Neural cell (in vitro differentiated cells): ENCODE data around the gene DHX30. TPM values are rescaled to one million over a fixed set of nuclear protein-coding genes. Genes with fewer than 3 reads are reported as not detected.
"Not testable (repeated sequence)": the region's sequence is repeated elsewhere in the genome, so short reads cannot be mapped to it uniquely, and the experiment has no call there.

ENCODE experiments used
- H2AFZ ChIP-seq: fragments of 200-600, 300-800 bp; sonication (generic), shearing (Covaris generic); 2 replicates; pipeline ENCODE4 v1.6.0; 2014; ENCODE audit warnings: low read depth, mild to moderate bottlenecking, antibody characterized with exemption, low read length, moderate library complexity
- H3F3A ChIP-seq: fragments of 200-600 bp; shearing (Covaris generic); 2 replicates; pipeline ENCODE4 v1.6.1; 2016; ENCODE audit warnings: mild to moderate bottlenecking, moderate library complexity, mixed read lengths, antibody characterized with exemption, low read length; ENCODE audit not compliant: insufficient read depth, poor library complexity, severe bottlenecking
- H3K27ac ChIP-seq: fragments of 200-600, 300-800 bp; sonication (generic), shearing (Covaris generic); 2 replicates; pipeline ENCODE4 v1.5.1; 2014; ENCODE audit warnings: mild to moderate bottlenecking, low read length, moderate library complexity
- H3K27me3 ChIP-seq: fragments of 300-800, 200-600 bp; sonication (generic), shearing (Covaris generic); 2 replicates; pipeline ENCODE4 v1.6.0; 2014; ENCODE audit warnings: mild to moderate bottlenecking, low read depth, low read length, moderate library complexity; ENCODE audit not compliant: insufficient read depth
- H3K36me3 ChIP-seq: fragments of 300-800, 200-600 bp; sonication (generic), shearing (Covaris generic); 2 replicates; pipeline ENCODE4 v1.5.1; 2014; ENCODE audit warnings: mild to moderate bottlenecking, antibody characterized with exemption, low read length, moderate library complexity; ENCODE audit not compliant: insufficient read depth
- H3K4me2 ChIP-seq: fragments of 300-800, 200-600 bp; sonication (generic), shearing (Covaris generic); 2 replicates; pipeline ENCODE4 v1.6.0; 2014; ENCODE audit warnings: mild to moderate bottlenecking, low read length
- H3K4me3 ChIP-seq: fragments of 300-800, 200-600 bp; sonication (generic), shearing (Covaris generic); 2 replicates; pipeline ENCODE4 v1.5.1; 2014; ENCODE audit warnings: mild to moderate bottlenecking, low read length, moderate library complexity
- H3K79me2 ChIP-seq: fragments of 200-600 bp; shearing (Covaris generic); replicated peaks from 2 replicates; pipeline ENCODE4 v1.6.0; 2014; ENCODE audit warnings: mild to moderate bottlenecking, low read length, moderate library complexity; ENCODE audit not compliant: insufficient read depth
- H3K9ac ChIP-seq: fragments of 300-800, 200-600 bp; sonication (generic), shearing (Covaris generic); 2 replicates; pipeline ENCODE4 v1.6.1; 2016; ENCODE audit warnings: mild to moderate bottlenecking, low read length, mixed read lengths
- H3K9me2 ChIP-seq: fragments of 200-600 bp; shearing (Covaris generic); 2 replicates; pipeline ENCODE4 v1.6.1; 2016; ENCODE audit warnings: mild to moderate bottlenecking, low read length, mixed read lengths; ENCODE audit not compliant: insufficient read depth
- H3K9me3 ChIP-seq: fragments of 200-600, 300-800 bp; sonication (generic), shearing (Covaris generic); 2 replicates; pipeline ENCODE4 v1.6.1; 2016; ENCODE audit warnings: mild to moderate bottlenecking, mixed run types, low read length, moderate library complexity, mixed read lengths
- H4K20me1 ChIP-seq: fragments of 200-600 bp; shearing (Covaris generic); 2 replicates; pipeline ENCODE4 v1.6.1; 2016; ENCODE audit warnings: mild to moderate bottlenecking, mixed run types; ENCODE audit not compliant: insufficient read depth
- CTCF ChIP-seq: fragments of 450-650 bp; IDR thresholded peaks from 2 replicates; pipeline ENCODE4 v1.5.1; 2014; ENCODE audit warnings: antibody characterized with exemption, mild to moderate bottlenecking, moderate library complexity; ENCODE audit not compliant: poor library complexity, severe bottlenecking
- EP300 ChIP-seq: fragments of 450-650 bp; conservative IDR thresholded peaks from 2 replicates; pipeline ENCODE4 v1.6.1; 2014; ENCODE audit warnings: antibody characterized with exemption, mild to moderate bottlenecking, moderate library complexity; ENCODE audit not compliant: poor library complexity, severe bottlenecking
- EZH2 ChIP-seq: fragments of 200-600, 300-800 bp; shearing (Covaris generic), sonication (generic); IDR thresholded peaks from 2 replicates; pipeline ENCODE4 v1.6.1; 2014; ENCODE audit warnings: antibody characterized with exemption, low read length, borderline replicate concordance, mild to moderate bottlenecking; ENCODE audit not compliant: insufficient read depth, poor library complexity, severe bottlenecking
- MXI1 ChIP-seq: fragments of 450-650 bp; conservative IDR thresholded peaks from 2 replicates; pipeline ENCODE4 v1.6.1; 2014; ENCODE audit warnings: antibody characterized with exemption, mild to moderate bottlenecking; ENCODE audit not compliant: poor library complexity, severe bottlenecking
- POLR2AphosphoS5 ChIP-seq: IDR thresholded peaks from 2 replicates; pipeline ENCODE4 v1.6.1; 2012
- RAD21 ChIP-seq: fragments of 450-650 bp; conservative IDR thresholded peaks from 2 replicates; pipeline ENCODE4 v1.6.1; 2014; ENCODE audit warnings: antibody characterized with exemption, mild to moderate bottlenecking, moderate library complexity
- REST ChIP-seq: IDR thresholded peaks from 2 replicates; pipeline ENCODE4 v1.6.1; 2012; ENCODE audit warnings: borderline replicate concordance
- SMC3 ChIP-seq: fragments of 450-650 bp; conservative IDR thresholded peaks from 2 replicates; pipeline ENCODE4 v1.6.1; 2014; ENCODE audit warnings: antibody characterized with exemption, mild to moderate bottlenecking, moderate library complexity; ENCODE audit not compliant: poor library complexity
- TAF1 ChIP-seq: IDR thresholded peaks from 2 replicates; pipeline ENCODE4 v1.6.1; 2012; ENCODE audit warnings: low read depth
- polyA plus RNA-seq: library from polyadenylated mRNA; depleted of rRNA; stranded (reverse); fragments of >200 nt; gene quantifications from 2 replicates; pipeline ENCODE4 v1.2.3, GENCODE V29; 2014

The DHX30 gene
- polyA plus RNA-seq, 1 donor from 2014 or later = 101 TPM

GRCh38 chr3:47829482-47829881 is 26.5 kb downstream of the DHX30 start:
- not testable (repeated sequence) for H2AFZ ChIP-seq, H3F3A ChIP-seq, H3K27me3 ChIP-seq, H3K4me2 ChIP-seq, H4K20me1 ChIP-seq, H3K9me2 ChIP-seq, H3K9ac ChIP-seq, H3K4me3 ChIP-seq, H3K27ac ChIP-seq, H3K9me3 ChIP-seq
- peaks cover 13% of the 10 kb centered on the region for H3K36me3 ChIP-seq
- H3K79me2 ChIP-seq = peaks cover 21% of the 10 kb centered on the region

- Histone ChIP-seq H3K36me3 (no peaks in the 10 kb centered on the region), H3K9ac (no peak overlapping the region)
Observed at GRCh38 chr3:47836986-47837385, 34.0 kb downstream of the DHX30 start.

GRCh38 chr3:47838503-47838902 is 35.6 kb downstream of the DHX30 start:
- TF ChIP-seq EZH2 = no peak
- no peak for TF ChIP-seq TAF1
- no peak for TF ChIP-seq CTCF
- TF ChIP-seq EP300 = no peak
- no peak for TF ChIP-seq SMC3
- TF ChIP-seq RAD21 = no peak
- no peak for TF ChIP-seq REST
- TF ChIP-seq POLR2AphosphoS5 = no peak
- no peak for TF ChIP-seq MXI1
- no peak overlapping the region for H3K4me2 ChIP-seq
- H3K9me3 ChIP-seq = no peaks in the 10 kb centered on the region
- H3K79me2 ChIP-seq = no peaks in the 10 kb centered on the region
- no peak overlapping the region for H3K9ac ChIP-seq
- no peaks in the 10 kb centered on the region for H3K27me3 ChIP-seq
- H3F3A ChIP-seq = no peaks in the 10 kb centered on the region
- no peaks in the 10 kb centered on the region for H3K36me3 ChIP-seq
- H3K4me3 ChIP-seq = no peak overlapping the region
- H3K9me2 ChIP-seq = no peaks in the 10 kb centered on the region
- no peaks in the 10 kb centered on the region for H4K20me1 ChIP-seq
- H3K27ac ChIP-seq = no peak overlapping the region
- H2AFZ ChIP-seq = no peak overlapping the region

More at GRCh38 chr3:47836986-47837385, 34.0 kb downstream of the DHX30 start:
- Histone ChIP-seq H3K9me2 (no peaks in the 10 kb centered on the region), H3K27me3 (no peaks in the 10 kb centered on the region), H3K9me3 (no peaks in the 10 kb centered on the region), H2AFZ (no peak overlapping the region), H3K79me2 (no peaks in the 10 kb centered on the region), H3K27ac (no peak overlapping the region), H4K20me1 (no peaks in the 10 kb centered on the region), H3K4me3 (no peak overlapping the region), H3F3A (no peaks in the 10 kb centered on the region), H3K4me2 (no peak overlapping the region)
- TF ChIP-seq SMC3 (no peak), TAF1 (no peak), POLR2AphosphoS5 (no peak), RAD21 (no peak)
